DOHH2 (cell line): ENCODE measurements around the gene IFITM10.

Experiments used
- H3F3A ChIP-seq: fragments of 200-600 bp; sonication (generic), shearing (Covaris generic); 2 replicates; pipeline ENCODE4 v1.6.0; 2016; ENCODE audit warnings: antibody characterized with exemption, mild to moderate bottlenecking; ENCODE audit not compliant: control insufficient read depth, insufficient read depth
- H3K27ac ChIP-seq: fragments of 200-600 bp; sonication (generic); 2 replicates; pipeline ENCODE4 v1.5.1; 2014; ENCODE audit warnings: low read depth, mild to moderate bottlenecking, low read length, moderate library complexity
- H3K27me3 ChIP-seq: fragments of 200-600 bp; sonication (generic); 2 replicates; pipeline ENCODE4 v1.6.1; 2014; ENCODE audit warnings: mild to moderate bottlenecking, low read length, mixed read lengths; ENCODE audit not compliant: control insufficient read depth
- H3K36me3 ChIP-seq: fragments of 200-600 bp; sonication (generic); 2 replicates; pipeline ENCODE4 v1.6.1; 2014; ENCODE audit warnings: mild to moderate bottlenecking, low read length, moderate library complexity, mixed read lengths; ENCODE audit not compliant: control insufficient read depth
- H3K4me1 ChIP-seq: fragments of 200-600 bp; sonication (generic); 2 replicates; pipeline ENCODE4 v1.6.1; 2014; ENCODE audit warnings: mild to moderate bottlenecking, low read length, mixed read lengths; ENCODE audit not compliant: control insufficient read depth
- H3K4me2 ChIP-seq: fragments of 200-600 bp; sonication (generic); 2 replicates; pipeline ENCODE4 v1.6.0; 2014; ENCODE audit warnings: mild to moderate bottlenecking, low read length, moderate library complexity
- H3K4me3 ChIP-seq: fragments of 200-600 bp; sonication (generic); 2 replicates; pipeline ENCODE4 v1.5.1; 2014; ENCODE audit warnings: mild to moderate bottlenecking, low read length, mixed read lengths
- H3K79me2 ChIP-seq: fragments of 200-600 bp; sonication (generic); 2 replicates; pipeline ENCODE4 v1.6.1; 2014; ENCODE audit warnings: mild to moderate bottlenecking, low read length, mixed read lengths; ENCODE audit not compliant: control insufficient read depth
- H3K9me2 ChIP-seq: fragments of 200-600 bp; sonication (generic); replicated peaks from 2 replicates; pipeline ENCODE4 v1.6.1; 2014; ENCODE audit warnings: mild to moderate bottlenecking, low read length, mixed read lengths; ENCODE audit not compliant: control insufficient read depth
- H3K9me3 ChIP-seq: fragments of 200-600 bp; sonication (generic); 2 replicates; pipeline ENCODE4 v1.6.1; 2014; ENCODE audit warnings: antibody characterized with exemption, low read length, mixed read lengths; ENCODE audit not compliant: control insufficient read depth, insufficient read depth
- H4K20me1 ChIP-seq: fragments of 200-600 bp; sonication (generic); 2 replicates; pipeline ENCODE4 v1.6.0; 2014; ENCODE audit warnings: low read depth, mild to moderate bottlenecking, antibody characterized with exemption, low read length, moderate library complexity; ENCODE audit not compliant: control insufficient read depth, insufficient read depth
- EZH2phosphoT487 ChIP-seq: fragments of 200-600 bp; sonication (generic); IDR thresholded peaks from 2 replicates; pipeline ENCODE4 v1.6.1; 2017; ENCODE audit warnings: borderline replicate concordance, mild to moderate bottlenecking, antibody characterized with exemption, low read length, moderate library complexity, mixed read lengths
- TF ChIP-seq, protein P1 (sequence below): fragments of 200-600 bp; sonication (generic); IDR thresholded peaks from one replicate; pipeline ENCODE4 v1.5.1; 2014; ENCODE audit warnings: antibody characterized with exemption, mild to moderate bottlenecking, low read depth, low read length; ENCODE audit not compliant: poor library complexity, severe bottlenecking

IFITM10 gene

GRCh38 chr11:1733009-1733715 lies 17.2 kb downstream of the IFITM10 start:
- H3K9me2 ChIP-seq, result no peaks in the 10 kb centered on the region
- no peaks in the 10 kb centered on the region for H3K27me3 ChIP-seq
- H3K9me3 ChIP-seq, result peaks cover 16% of the 10 kb centered on the region; the same call in 1 of the 2 replicates
- TF ChIP-seq, protein P1, sequence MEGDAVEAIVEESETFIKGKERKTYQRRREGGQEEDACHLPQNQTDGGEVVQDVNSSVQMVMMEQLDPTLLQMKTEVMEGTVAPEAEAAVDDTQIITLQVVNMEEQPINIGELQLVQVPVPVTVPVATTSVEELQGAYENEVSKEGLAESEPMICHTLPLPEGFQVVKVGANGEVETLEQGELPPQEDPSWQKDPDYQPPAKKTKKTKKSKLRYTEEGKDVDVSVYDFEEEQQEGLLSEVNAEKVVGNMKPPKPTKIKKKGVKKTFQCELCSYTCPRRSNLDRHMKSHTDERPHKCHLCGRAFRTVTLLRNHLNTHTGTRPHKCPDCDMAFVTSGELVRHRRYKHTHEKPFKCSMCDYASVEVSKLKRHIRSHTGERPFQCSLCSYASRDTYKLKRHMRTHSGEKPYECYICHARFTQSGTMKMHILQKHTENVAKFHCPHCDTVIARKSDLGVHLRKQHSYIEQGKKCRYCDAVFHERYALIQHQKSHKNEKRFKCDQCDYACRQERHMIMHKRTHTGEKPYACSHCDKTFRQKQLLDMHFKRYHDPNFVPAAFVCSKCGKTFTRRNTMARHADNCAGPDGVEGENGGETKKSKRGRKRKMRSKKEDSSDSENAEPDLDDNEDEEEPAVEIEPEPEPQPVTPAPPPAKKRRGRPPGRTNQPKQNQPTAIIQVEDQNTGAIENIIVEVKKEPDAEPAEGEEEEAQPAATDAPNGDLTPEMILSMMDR, result no peak
- no peak for TF ChIP-seq EZH2phosphoT487
- H3K36me3 ChIP-seq, result no peaks in the 10 kb centered on the region
- no peaks in the 10 kb centered on the region for H3K79me2 ChIP-seq
- no peaks in the 10 kb centered on the region for H3F3A ChIP-seq
- no peak overlapping the region for H3K27ac ChIP-seq
- H3K4me1 ChIP-seq, result no peaks in the 10 kb centered on the region
- H3K4me3 ChIP-seq, result no peak overlapping the region
- no peak overlapping the region for H3K4me2 ChIP-seq
- no peaks in the 10 kb centered on the region for H4K20me1 ChIP-seq

- H4K20me1 ChIP-seq, result no peaks in the 10 kb centered on the region
- H3K27me3 ChIP-seq, result no peaks in the 10 kb centered on the region
- no peaks in the 10 kb centered on the region for H3K9me2 ChIP-seq
- no peaks in the 10 kb centered on the region for H3F3A ChIP-seq
- H3K27ac ChIP-seq, result no peak overlapping the region
- no peaks in the 10 kb centered on the region for H3K36me3 ChIP-seq
- no peak overlapping the region for H3K4me2 ChIP-seq
- TF ChIP-seq, protein P1, result no peak
- TF ChIP-seq EZH2phosphoT487, result no peak
- no peaks in the 10 kb centered on the region for H3K79me2 ChIP-seq
- H3K4me1 ChIP-seq, result no peaks in the 10 kb centered on the region
- peaks cover 15% of the 10 kb centered on the region; the same call in 1 of the 2 replicates for H3K9me3 ChIP-seq
- no peak overlapping the region for H3K4me3 ChIP-seq
These were observed 17.9 kb downstream of the IFITM10 start for GRCh38 chr11:1732418-1733008.

- no peaks in the 10 kb centered on the region for H3K27me3 ChIP-seq
- H3K27ac ChIP-seq, result no peak overlapping the region
- H3K9me2 ChIP-seq, result no peaks in the 10 kb centered on the region
- no peak overlapping the region for H3K4me2 ChIP-seq
- peaks cover 10% of the 10 kb centered on the region; the same call in 1 of the 2 replicates for H3K9me3 ChIP-seq
- no peaks in the 10 kb centered on the region for H3K4me1 ChIP-seq
- no peaks in the 10 kb centered on the region for H4K20me1 ChIP-seq
- TF ChIP-seq, protein P1, result no peak
- TF ChIP-seq EZH2phosphoT487, result no peak
- no peak overlapping the region for H3K4me3 ChIP-seq
- H3K79me2 ChIP-seq, result no peaks in the 10 kb centered on the region
- H3F3A ChIP-seq, result no peaks in the 10 kb centered on the region
- H3K36me3 ChIP-seq, result no peaks in the 10 kb centered on the region
These were observed 18.8 kb downstream of the IFITM10 start for GRCh38 chr11:1731451-1732059.
